HL-60 (cell line): Measurements from ENCODE around the gene TMEM258.

Experiments used
- GABPA ChIP-seq: IDR thresholded peaks from 2 replicates; pipeline ENCODE4 v1.6.1; 2012; ENCODE audit warnings: low read depth
- POLR2AphosphoS5 ChIP-seq: IDR thresholded peaks from 2 replicates; pipeline ENCODE4 v1.6.1; 2012; ENCODE audit warnings: low read depth
- REST ChIP-seq: IDR thresholded peaks from 2 replicates; pipeline ENCODE4 v1.6.1; 2012; ENCODE audit warnings: low read depth; ENCODE audit not compliant: insufficient replicate concordance
- SPI1 ChIP-seq: IDR thresholded peaks from 2 replicates; pipeline ENCODE4 v1.6.1; 2012; ENCODE audit warnings: low read depth, mild to moderate bottlenecking, borderline replicate concordance
- TF ChIP-seq, protein P1 (sequence below): IDR thresholded peaks from one replicate; pipeline ENCODE4 v1.5.1; 2011; ENCODE audit warnings: low read length, control low read depth, inconsistent platforms; ENCODE audit not compliant: insufficient read depth

GRCh38 chr11:61742391-61742790 is 50.0 kb downstream of the TMEM258 start:
- peak; percentile 39; the same call in 1 of the 2 replicates for TF ChIP-seq SPI1
- TF ChIP-seq, protein P1, sequence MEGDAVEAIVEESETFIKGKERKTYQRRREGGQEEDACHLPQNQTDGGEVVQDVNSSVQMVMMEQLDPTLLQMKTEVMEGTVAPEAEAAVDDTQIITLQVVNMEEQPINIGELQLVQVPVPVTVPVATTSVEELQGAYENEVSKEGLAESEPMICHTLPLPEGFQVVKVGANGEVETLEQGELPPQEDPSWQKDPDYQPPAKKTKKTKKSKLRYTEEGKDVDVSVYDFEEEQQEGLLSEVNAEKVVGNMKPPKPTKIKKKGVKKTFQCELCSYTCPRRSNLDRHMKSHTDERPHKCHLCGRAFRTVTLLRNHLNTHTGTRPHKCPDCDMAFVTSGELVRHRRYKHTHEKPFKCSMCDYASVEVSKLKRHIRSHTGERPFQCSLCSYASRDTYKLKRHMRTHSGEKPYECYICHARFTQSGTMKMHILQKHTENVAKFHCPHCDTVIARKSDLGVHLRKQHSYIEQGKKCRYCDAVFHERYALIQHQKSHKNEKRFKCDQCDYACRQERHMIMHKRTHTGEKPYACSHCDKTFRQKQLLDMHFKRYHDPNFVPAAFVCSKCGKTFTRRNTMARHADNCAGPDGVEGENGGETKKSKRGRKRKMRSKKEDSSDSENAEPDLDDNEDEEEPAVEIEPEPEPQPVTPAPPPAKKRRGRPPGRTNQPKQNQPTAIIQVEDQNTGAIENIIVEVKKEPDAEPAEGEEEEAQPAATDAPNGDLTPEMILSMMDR: no peak
- TF ChIP-seq POLR2AphosphoS5: no peak
- TF ChIP-seq GABPA: no peak
- no peak for TF ChIP-seq REST
